ENCODE measurements around the gene RDH14. TPM values are rescaled to one million over a fixed set of nuclear protein-coding genes. Genes with fewer than 3 reads are reported as not detected.

The RDH14 gene
- total RNA-seq, 1 experiment from 2014 or later, result 15.4 TPM

DNA sequence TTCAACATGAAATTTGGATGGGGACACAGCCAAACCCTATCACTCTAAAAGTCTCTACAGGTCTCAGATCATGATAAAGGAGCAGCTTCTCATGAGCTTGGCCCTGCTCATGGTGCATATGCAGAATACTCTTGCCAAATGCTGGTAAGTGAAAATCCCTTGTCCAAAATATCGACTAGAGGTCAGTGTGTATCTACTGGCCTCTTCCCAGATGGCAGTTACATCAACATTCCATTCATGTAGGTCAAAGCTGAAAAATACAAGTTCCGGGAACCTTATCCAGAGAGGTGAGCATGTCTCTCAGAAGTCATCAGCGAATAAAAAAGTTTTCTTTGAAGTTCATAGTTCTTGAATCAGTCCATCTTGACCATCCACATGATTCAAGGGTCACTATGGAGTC lies 36.5 kb upstream of the RDH14 start:
- no peak for TF ChIP-seq SIN3A (IDR thresholded peaks at IDR 0.05; ENCODE audit: borderline replicate concordance, insufficient read depth, low read depth, low read length)
- no peak for TF ChIP-seq POLR2AphosphoS5 (IDR thresholded peaks at IDR 0.05; ENCODE audit: low read depth, low read length)
- TF ChIP-seq TCF7L2 (IDR thresholded peaks at IDR 0.05; ENCODE audit: low read depth, low read length), result no peak
- TF ChIP-seq, protein P1, sequence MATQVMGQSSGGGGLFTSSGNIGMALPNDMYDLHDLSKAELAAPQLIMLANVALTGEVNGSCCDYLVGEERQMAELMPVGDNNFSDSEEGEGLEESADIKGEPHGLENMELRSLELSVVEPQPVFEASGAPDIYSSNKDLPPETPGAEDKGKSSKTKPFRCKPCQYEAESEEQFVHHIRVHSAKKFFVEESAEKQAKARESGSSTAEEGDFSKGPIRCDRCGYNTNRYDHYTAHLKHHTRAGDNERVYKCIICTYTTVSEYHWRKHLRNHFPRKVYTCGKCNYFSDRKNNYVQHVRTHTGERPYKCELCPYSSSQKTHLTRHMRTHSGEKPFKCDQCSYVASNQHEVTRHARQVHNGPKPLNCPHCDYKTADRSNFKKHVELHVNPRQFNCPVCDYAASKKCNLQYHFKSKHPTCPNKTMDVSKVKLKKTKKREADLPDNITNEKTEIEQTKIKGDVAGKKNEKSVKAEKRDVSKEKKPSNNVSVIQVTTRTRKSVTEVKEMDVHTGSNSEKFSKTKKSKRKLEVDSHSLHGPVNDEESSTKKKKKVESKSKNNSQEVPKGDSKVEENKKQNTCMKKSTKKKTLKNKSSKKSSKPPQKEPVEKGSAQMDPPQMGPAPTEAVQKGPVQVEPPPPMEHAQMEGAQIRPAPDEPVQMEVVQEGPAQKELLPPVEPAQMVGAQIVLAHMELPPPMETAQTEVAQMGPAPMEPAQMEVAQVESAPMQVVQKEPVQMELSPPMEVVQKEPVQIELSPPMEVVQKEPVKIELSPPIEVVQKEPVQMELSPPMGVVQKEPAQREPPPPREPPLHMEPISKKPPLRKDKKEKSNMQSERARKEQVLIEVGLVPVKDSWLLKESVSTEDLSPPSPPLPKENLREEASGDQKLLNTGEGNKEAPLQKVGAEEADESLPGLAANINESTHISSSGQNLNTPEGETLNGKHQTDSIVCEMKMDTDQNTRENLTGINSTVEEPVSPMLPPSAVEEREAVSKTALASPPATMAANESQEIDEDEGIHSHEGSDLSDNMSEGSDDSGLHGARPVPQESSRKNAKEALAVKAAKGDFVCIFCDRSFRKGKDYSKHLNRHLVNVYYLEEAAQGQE (IDR thresholded peaks at IDR 0.05; ENCODE audit: insufficient read depth in 1 of 2, low read depth in 2 of 2, low read length in 1 of 2), result no peak
- TF ChIP-seq, protein P2, sequence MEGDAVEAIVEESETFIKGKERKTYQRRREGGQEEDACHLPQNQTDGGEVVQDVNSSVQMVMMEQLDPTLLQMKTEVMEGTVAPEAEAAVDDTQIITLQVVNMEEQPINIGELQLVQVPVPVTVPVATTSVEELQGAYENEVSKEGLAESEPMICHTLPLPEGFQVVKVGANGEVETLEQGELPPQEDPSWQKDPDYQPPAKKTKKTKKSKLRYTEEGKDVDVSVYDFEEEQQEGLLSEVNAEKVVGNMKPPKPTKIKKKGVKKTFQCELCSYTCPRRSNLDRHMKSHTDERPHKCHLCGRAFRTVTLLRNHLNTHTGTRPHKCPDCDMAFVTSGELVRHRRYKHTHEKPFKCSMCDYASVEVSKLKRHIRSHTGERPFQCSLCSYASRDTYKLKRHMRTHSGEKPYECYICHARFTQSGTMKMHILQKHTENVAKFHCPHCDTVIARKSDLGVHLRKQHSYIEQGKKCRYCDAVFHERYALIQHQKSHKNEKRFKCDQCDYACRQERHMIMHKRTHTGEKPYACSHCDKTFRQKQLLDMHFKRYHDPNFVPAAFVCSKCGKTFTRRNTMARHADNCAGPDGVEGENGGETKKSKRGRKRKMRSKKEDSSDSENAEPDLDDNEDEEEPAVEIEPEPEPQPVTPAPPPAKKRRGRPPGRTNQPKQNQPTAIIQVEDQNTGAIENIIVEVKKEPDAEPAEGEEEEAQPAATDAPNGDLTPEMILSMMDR (IDR thresholded peaks at IDR 0.05), result no peak
- Histone ChIP-seq H3K36me3 (ENCODE audit: control insufficient read depth, insufficient read depth, low read length) (no peaks in the 10 kb centered on the region), H3K9me3 (ENCODE audit: control insufficient read depth, insufficient read depth, low read depth, low read length) (no peaks in the 10 kb centered on the region), H3K4me3 (ENCODE audit: low read depth in 2 of 2, low read length in 2 of 2) (no peak overlapping the region), H3K27me3 (ENCODE audit: control insufficient read depth, insufficient read depth, low read length) (no peaks in the 10 kb centered on the region), H3K27ac (ENCODE audit: low read length) (no peak overlapping the region), H3K4me1 (ENCODE audit: control insufficient read depth, insufficient read depth, low read length) (no peaks in the 10 kb centered on the region)
- CTCF ChIA-PET, result no interaction called here
- in situ Hi-C loops (cut with HindIII; ENCODE audit: low pct_unique_long_range_greater_than_20kb, low sequenced_read_pairs) (no loop called here), intact Hi-C loops (cut with micrococcal nuclease; ENCODE audit: unreplicated experiment) (no loop called here)
- ATAC-seq (no peak), DNase-seq (ENCODE audit: low read depth, low spot score) (no peak)
- POLR2A ChIA-PET, result no interaction called here
- no TSS peak for BruUV-seq (replicated peaks)

DNA sequence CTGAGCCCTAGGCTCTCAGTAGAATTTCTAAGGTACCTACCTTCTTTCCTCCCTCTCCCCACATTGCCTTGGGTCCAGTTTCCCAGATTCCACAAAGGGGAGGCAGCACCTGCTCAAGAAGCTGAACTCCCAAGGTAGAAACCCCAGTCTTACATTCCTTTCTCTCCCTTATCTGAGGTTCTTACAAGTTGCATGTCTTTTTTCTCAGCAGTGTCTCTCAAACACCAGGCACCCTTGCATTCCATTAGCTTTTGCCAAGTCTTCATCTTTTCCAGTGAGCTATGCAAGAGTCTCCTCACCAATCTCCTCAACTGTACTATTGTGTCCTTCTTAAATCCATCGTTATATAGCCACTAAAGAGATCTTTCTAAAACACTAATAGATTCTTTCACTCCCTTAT lies 33.0 kb upstream of the RDH14 start:
- Histone ChIP-seq H3K4me3 (ENCODE audit: low read depth in 2 of 2, low read length in 2 of 2) (no peak overlapping the region), H3K27ac (ENCODE audit: low read length) (no peak overlapping the region), H3K9me3 (ENCODE audit: control insufficient read depth, insufficient read depth, low read depth, low read length) (no peaks in the 10 kb centered on the region), H3K36me3 (ENCODE audit: control insufficient read depth, insufficient read depth, low read length) (no peaks in the 10 kb centered on the region), H3K4me1 (ENCODE audit: control insufficient read depth, insufficient read depth, low read length) (no peaks in the 10 kb centered on the region), H3K27me3 (ENCODE audit: control insufficient read depth, insufficient read depth, low read length) (no peaks in the 10 kb centered on the region)
- TF ChIP-seq SIN3A (IDR thresholded peaks at IDR 0.05; ENCODE audit: borderline replicate concordance, insufficient read depth, low read depth, low read length) (no peak), POLR2AphosphoS5 (IDR thresholded peaks at IDR 0.05; ENCODE audit: low read depth, low read length) (no peak), TCF7L2 (IDR thresholded peaks at IDR 0.05; ENCODE audit: low read depth, low read length) (no peak)
- TF ChIP-seq, protein P1 (IDR thresholded peaks at IDR 0.05; ENCODE audit: insufficient read depth in 1 of 2, low read depth in 2 of 2, low read length in 1 of 2), result no peak
- TF ChIP-seq, protein P2 (IDR thresholded peaks at IDR 0.05), result no peak
- in situ Hi-C loops (cut with HindIII; ENCODE audit: low pct_unique_long_range_greater_than_20kb, low sequenced_read_pairs) (no loop called here), intact Hi-C loops (cut with micrococcal nuclease; ENCODE audit: unreplicated experiment) (no loop called here)
- no TSS peak for BruUV-seq (replicated peaks)
- ChIA-PET CTCF (no interaction called here), POLR2A (no interaction called here)
- DNase-seq (ENCODE audit: low read depth, low spot score) (no peak), ATAC-seq (no peak)
